Measurements from ENCODE around the gene POU5F1.

Gene POU5F1

GRCh38 chr6:31114541-31114878 lies 56.0 kb downstream of the POU5F1 start, which contains the start of gene PSORS1C1:
Gene PSORS1C1, plus strand, starts transcription at chr6:31114800. Its CDS starts 14,833 bp downstream, at chr6:31129633.
- DNase-seq (ENCODE audit: low read depth), result peak; percentile 87

Measured in fibroblast of the conjunctiva (primary cell).